Measurements from ENCODE around the gene IPO4. TPM values are rescaled to one million over a fixed set of nuclear protein-coding genes. Genes with fewer than 3 reads are reported as not detected.

The IPO4 gene
- total and polyA plus RNA-seq, 2 of the 13 experiments (the other 11 are each of a cell fraction or from before 2014, with no cell fraction given) = 39.0 to 179 TPM

DNA sequence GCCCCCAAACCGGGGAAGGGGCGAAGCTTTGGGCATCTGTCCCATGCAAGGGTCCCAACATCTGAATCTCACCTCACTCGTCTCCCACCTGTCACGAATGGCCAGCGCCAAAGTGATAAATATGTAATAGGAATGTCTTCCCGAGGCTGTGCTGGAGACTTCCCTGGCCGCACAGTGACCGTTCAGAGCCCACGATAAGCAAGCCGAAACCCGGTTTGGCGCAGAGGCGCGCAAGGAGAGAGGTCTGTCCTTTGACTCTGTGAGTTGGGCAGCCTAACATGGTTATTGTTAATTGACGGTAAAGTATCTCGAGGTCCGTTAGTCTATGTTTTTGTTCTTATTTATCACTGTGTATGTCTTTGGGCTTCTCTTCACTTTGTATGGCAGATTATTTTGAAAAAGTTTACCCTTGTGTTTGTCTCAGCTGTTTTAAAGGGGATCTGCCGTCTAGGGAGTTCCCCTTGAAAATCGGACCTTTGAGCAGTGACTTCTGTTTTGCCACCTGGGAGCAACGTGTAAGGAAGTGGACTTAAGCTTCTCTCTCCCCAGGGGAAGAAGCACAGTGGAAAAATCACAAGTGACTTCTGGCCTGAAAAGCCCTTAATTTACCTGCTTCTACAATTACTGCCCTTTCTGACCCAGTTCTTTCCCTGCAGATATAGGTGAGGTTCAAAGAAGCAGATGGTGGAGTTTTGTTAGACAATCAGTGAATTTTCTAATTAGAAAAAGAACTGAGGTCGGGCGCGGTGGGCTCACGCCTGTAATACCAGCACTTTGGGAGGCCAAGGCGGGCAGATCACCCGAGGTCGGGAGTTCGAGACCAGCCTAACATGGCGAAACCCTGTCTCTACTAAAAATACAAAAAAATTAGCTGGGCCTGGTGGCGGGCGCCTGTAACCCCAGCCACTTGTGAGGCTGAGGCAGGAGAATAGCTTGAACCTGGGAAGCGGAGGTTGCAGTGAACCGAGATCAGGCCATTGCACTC, 7.7 kb upstream of the IPO4 start (continued):
- TF ChIP-seq, protein P1, sequence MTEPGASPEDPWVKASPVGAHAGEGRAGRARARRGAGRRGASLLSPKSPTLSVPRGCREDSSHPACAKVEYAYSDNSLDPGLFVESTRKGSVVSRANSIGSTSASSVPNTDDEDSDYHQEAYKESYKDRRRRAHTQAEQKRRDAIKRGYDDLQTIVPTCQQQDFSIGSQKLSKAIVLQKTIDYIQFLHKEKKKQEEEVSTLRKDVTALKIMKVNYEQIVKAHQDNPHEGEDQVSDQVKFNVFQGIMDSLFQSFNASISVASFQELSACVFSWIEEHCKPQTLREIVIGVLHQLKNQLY (CRISPR knock-in tag; IDR thresholded peaks at IDR 0.05) = peak; percentile 22; the same call in 1 of the 2 replicates
- TF ChIP-seq ZNF382 (CRISPR knock-in tag; IDR thresholded peaks at IDR 0.05; ENCODE audit: borderline replicate concordance) (no peak), ZNF562 (CRISPR knock-in tag; IDR thresholded peaks at IDR 0.05; ENCODE audit: borderline replicate concordance) (no peak), CBX1 (IDR thresholded peaks at IDR 0.05; ENCODE audit: low read depth) (peak; percentile 25), ZNF782 (CRISPR knock-in tag; IDR thresholded peaks at IDR 0.05; ENCODE audit: borderline replicate concordance) (no peak), ZBTB21 (CRISPR knock-in tag; IDR thresholded peaks at IDR 0.05) (0 out of 2 replicates have a peak, but pooled peaks have one; percentile 25), FOXK2 (IDR thresholded peaks at IDR 0.05) (no peak; the same call in 1 of the 2 replicates), ZNF660 (CRISPR knock-in tag; IDR thresholded peaks at IDR 0.05; ENCODE audit: borderline replicate concordance, low read depth) (no peak), ZMYM4 (CRISPR knock-in tag; IDR thresholded peaks at IDR 0.05) (0 out of 2 replicates have a peak, but pooled peaks have one; percentile 40), ZNF143 (CRISPR knock-in tag; IDR thresholded peaks at IDR 0.05) (no peak), ISX (CRISPR knock-in tag; conservative IDR thresholded peaks at IDR 0.05) (no peak; the same call in 1 of the 2 replicates), ARNTL (CRISPR knock-in tag; IDR thresholded peaks at IDR 0.05) (peak; percentile 34; the same call in 1 of the 2 replicates), ZNF788 (CRISPR knock-in tag; IDR thresholded peaks at IDR 0.05; ENCODE audit: borderline replicate concordance) (0 out of 2 replicates have a peak, but pooled peaks have one; percentile 25), ZC3H4 (CRISPR knock-in tag; IDR thresholded peaks at IDR 0.05; ENCODE audit: borderline replicate concordance) (peak; percentile 85), NCOR1 (IDR thresholded peaks at IDR 0.05; ENCODE audit: borderline replicate concordance, low read length) (no peak), ZKSCAN1 (IDR thresholded peaks at IDR 0.05; ENCODE audit: low read length) (no peak), ZNF878 (CRISPR knock-in tag; IDR thresholded peaks at IDR 0.05) (no peak), ZFAT (CRISPR knock-in tag; conservative IDR thresholded peaks at IDR 0.05) (peak; percentile 16; the same call in 1 of the 2 replicates), ELF1 (CRISPR knock-in tag; IDR thresholded peaks at IDR 0.05) (peak; percentile 54; the same call in 1 of the 2 replicates), ZNF841 (CRISPR knock-in tag; IDR thresholded peaks at IDR 0.05; ENCODE audit: borderline replicate concordance) (no peak), ELF3 (CRISPR knock-in tag; IDR thresholded peaks at IDR 0.05) (peak; percentile 35; the same call in 1 of the 2 replicates), IRX3 (CRISPR knock-in tag; IDR thresholded peaks at IDR 0.05; ENCODE audit: borderline replicate concordance, low read depth) (0 out of 2 replicates have a peak, but pooled peaks have one; percentile 12)
- TF ChIP-seq, protein P2, sequence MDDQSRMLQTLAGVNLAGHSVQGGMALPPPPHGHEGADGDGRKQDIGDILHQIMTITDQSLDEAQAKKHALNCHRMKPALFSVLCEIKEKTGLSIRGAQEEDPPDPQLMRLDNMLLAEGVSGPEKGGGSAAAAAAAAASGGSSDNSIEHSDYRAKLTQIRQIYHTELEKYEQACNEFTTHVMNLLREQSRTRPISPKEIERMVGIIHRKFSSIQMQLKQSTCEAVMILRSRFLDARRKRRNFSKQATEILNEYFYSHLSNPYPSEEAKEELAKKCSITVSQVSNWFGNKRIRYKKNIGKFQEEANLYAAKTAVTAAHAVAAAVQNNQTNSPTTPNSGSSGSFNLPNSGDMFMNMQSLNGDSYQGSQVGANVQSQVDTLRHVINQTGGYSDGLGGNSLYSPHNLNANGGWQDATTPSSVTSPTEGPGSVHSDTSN (CRISPR knock-in tag; IDR thresholded peaks at IDR 0.05; ENCODE audit: borderline replicate concordance) = 0 out of 2 replicates have a peak, but pooled peaks have one; percentile 32
- TF ChIP-seq, protein P3, sequence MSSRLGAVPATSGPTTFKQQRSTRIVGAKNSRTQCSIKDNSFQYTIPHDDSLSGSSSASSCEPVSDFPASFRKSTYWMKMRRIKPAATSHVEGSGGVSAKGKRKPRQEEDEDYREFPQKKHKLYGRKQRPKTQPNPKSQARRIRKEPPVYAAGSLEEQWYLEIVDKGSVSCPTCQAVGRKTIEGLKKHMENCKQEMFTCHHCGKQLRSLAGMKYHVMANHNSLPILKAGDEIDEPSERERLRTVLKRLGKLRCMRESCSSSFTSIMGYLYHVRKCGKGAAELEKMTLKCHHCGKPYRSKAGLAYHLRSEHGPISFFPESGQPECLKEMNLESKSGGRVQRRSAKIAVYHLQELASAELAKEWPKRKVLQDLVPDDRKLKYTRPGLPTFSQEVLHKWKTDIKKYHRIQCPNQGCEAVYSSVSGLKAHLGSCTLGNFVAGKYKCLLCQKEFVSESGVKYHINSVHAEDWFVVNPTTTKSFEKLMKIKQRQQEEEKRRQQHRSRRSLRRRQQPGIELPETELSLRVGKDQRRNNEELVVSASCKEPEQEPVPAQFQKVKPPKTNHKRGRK (CRISPR knock-in tag; IDR thresholded peaks at IDR 0.05) = no peak
- TF ChIP-seq, protein P4, sequence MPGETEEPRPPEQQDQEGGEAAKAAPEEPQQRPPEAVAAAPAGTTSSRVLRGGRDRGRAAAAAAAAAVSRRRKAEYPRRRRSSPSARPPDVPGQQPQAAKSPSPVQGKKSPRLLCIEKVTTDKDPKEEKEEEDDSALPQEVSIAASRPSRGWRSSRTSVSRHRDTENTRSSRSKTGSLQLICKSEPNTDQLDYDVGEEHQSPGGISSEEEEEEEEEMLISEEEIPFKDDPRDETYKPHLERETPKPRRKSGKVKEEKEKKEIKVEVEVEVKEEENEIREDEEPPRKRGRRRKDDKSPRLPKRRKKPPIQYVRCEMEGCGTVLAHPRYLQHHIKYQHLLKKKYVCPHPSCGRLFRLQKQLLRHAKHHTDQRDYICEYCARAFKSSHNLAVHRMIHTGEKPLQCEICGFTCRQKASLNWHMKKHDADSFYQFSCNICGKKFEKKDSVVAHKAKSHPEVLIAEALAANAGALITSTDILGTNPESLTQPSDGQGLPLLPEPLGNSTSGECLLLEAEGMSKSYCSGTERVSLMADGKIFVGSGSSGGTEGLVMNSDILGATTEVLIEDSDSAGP (CRISPR knock-in tag; IDR thresholded peaks at IDR 0.05; ENCODE audit: borderline replicate concordance) = no peak

Measured in HepG2 (cell line).